WERI-Rb-1 (cell line): ENCODE measurements around the gene RHOV.

Experiments used
- DNase-seq: peaks from one replicate; pipeline ENCODE4 v3.0.0-alpha.2; 2020
- H3K27ac ChIP-seq: fragments of 250-450 bp; sonication (Bioruptor Pico); 2 replicates; pipeline ENCODE4 v1.5.1; 2020; ENCODE audit warnings: mild to moderate bottlenecking, moderate library complexity
- H3K27me3 ChIP-seq: fragments of 250-450 bp; sonication (Bioruptor Pico); 2 replicates; pipeline ENCODE4 v1.5.1; 2021; ENCODE audit warnings: mild to moderate bottlenecking, low read depth, moderate library complexity; ENCODE audit not compliant: insufficient read depth, severe bottlenecking
- H3K36me3 ChIP-seq: fragments of 250-450 bp; sonication (Bioruptor Pico); 2 replicates; pipeline ENCODE4 v1.5.1; 2020; ENCODE audit warnings: mild to moderate bottlenecking, moderate library complexity
- H3K4me3 ChIP-seq: 2 replicates; pipeline ENCODE4 v1.5.1; 2011; ENCODE audit warnings: low read depth, mild to moderate bottlenecking, control low read depth, low read length
- H3K9me3 ChIP-seq: fragments of 250-450 bp; sonication (Bioruptor Pico); 2 replicates; pipeline ENCODE4 v1.5.1; 2021; ENCODE audit warnings: mild to moderate bottlenecking, moderate library complexity; ENCODE audit not compliant: severe bottlenecking
- TF ChIP-seq, protein P1 (sequence below): IDR thresholded peaks from 2 replicates; pipeline ENCODE4 v1.5.1; 2011; ENCODE audit warnings: low read depth, mild to moderate bottlenecking, control low read depth, inconsistent platforms, low read length

The RHOV gene

DNA sequence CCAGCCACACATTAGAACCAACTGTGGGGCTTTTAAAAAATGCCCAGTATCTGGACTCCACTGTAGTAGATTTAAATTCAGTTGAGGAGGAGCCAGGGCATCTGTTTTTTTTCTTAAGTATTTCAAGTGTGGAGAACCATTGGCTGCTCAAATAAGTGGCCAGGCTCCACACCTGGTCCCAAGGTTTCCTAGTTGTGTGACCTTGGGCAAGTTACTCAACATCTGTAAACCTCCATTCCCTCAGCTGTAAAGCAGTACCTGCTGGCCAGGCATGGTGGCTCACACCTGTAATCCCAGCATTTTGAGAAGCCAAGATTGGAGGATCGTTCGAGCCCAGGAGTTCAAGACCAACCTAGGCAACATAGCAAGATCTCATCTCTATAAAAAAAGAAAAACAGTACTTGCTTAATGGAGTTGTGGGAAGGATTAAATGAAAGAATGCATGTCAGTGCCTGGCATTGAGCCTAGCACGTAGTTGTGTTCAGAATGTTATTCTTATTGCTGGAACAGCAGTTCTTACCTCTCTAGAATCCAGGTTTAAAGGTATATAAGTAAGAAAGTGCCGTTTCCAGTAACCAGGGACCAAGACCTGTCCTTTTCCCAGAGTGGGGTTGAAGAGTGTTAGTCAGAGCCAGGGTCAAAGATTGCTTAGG is 47.5 kb downstream of the RHOV start:
- H3K27ac ChIP-seq = no peak overlapping the region
- TF ChIP-seq, protein P1, sequence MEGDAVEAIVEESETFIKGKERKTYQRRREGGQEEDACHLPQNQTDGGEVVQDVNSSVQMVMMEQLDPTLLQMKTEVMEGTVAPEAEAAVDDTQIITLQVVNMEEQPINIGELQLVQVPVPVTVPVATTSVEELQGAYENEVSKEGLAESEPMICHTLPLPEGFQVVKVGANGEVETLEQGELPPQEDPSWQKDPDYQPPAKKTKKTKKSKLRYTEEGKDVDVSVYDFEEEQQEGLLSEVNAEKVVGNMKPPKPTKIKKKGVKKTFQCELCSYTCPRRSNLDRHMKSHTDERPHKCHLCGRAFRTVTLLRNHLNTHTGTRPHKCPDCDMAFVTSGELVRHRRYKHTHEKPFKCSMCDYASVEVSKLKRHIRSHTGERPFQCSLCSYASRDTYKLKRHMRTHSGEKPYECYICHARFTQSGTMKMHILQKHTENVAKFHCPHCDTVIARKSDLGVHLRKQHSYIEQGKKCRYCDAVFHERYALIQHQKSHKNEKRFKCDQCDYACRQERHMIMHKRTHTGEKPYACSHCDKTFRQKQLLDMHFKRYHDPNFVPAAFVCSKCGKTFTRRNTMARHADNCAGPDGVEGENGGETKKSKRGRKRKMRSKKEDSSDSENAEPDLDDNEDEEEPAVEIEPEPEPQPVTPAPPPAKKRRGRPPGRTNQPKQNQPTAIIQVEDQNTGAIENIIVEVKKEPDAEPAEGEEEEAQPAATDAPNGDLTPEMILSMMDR = no peak
- H3K27me3 ChIP-seq = no peaks in the 10 kb centered on the region
- no peaks in the 10 kb centered on the region for H3K36me3 ChIP-seq
- no peak for DNase-seq
- H3K9me3 ChIP-seq = no peaks in the 10 kb centered on the region
- no peak overlapping the region for H3K4me3 ChIP-seq

DNA sequence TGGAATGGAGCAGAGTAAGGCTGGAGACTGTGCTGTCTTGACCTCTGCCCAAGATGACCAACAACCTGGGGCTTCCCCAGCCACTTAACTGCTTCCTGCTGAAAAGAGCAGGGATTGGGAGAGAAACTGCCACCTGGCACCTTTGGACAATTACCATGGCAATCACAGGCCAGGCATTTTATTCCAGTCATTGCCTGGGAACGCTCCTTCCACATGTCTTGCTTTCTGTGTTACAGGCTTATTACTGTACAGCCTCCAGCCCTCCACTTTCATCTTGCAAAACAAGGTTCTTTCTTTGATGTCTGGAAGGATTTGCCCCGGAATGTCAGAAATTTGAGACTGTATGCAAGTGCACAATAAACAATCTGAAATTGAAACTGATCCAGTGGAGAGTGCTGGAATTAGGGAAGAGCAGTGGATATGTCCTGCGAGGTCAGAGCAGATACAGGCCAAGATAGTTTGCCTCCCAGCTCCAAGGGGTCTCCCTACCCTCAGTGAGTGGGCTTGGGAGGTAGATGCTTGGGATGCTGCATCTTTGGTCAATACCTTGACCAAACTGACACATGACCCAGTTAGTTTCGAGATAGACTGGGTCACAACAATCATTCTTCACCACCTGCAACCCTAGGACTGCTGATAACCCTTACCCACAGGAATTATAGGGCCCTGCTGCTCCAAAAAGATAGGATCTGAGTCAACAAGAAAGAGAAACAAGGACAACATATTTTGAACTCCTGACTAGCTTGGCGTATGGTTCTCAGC is 48.2 kb downstream of the RHOV start:
- no peak for DNase-seq

DNA sequence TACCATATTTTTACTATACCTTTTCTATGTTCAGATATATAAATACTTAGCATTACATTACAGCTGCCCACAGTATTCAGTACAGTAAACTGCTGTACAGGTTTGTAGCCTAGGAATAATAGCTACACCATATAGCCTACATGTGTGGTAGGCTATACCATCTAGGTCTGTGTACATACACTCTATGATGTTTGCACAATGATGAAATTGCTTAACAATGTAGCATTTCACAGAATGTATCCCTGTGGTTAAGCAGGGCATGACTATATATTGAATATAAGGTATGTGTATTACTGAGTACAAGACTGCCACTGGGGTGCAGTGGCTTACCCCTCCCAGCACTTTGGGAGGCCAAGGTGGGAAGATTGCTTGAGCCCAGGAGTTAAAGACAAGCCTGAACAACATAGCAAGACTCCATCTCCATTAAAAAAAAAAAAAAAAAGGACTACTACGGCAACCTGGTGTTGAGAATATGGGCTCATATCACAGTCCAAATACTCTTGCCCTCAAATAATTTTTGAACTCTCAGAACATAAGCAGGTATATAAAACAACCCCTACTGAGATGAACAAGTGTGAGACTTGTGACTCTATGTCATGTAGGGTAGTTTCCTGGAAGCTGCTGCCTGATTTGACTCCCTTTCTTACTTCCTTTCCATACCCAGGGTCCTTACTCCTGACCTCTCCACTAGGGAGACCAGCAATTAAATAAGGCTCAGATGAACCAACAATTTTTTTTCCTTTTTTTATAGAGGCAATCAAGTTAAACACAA is 50.3 kb downstream of the RHOV start:
- no peak overlapping the region for H3K4me3 ChIP-seq
- no peaks in the 10 kb centered on the region for H3K36me3 ChIP-seq
- TF ChIP-seq, protein P1 = no peak
- no peak for DNase-seq
- H3K27me3 ChIP-seq = no peaks in the 10 kb centered on the region
- no peaks in the 10 kb centered on the region for H3K9me3 ChIP-seq
- H3K27ac ChIP-seq = no peak overlapping the region

More for the DNA sequence above, 48.2 kb downstream of the RHOV start:
- TF ChIP-seq, protein P1 = no peak
- H3K36me3 ChIP-seq = no peaks in the 10 kb centered on the region
- no peaks in the 10 kb centered on the region for H3K27me3 ChIP-seq
- no peak overlapping the region for H3K27ac ChIP-seq
- H3K4me3 ChIP-seq = no peak overlapping the region
- H3K9me3 ChIP-seq = no peaks in the 10 kb centered on the region
